Measurements from ENCODE around the gene LUC7L3. TPM values are rescaled to one million over a fixed set of nuclear protein-coding genes. Genes with fewer than 3 reads are reported as not detected.

The LUC7L3 gene
- total and polyA plus RNA-seq, 2 of the 13 experiments (the other 11 are each of a cell fraction or from before 2014, with no cell fraction given): 108 to 120 TPM

DNA sequence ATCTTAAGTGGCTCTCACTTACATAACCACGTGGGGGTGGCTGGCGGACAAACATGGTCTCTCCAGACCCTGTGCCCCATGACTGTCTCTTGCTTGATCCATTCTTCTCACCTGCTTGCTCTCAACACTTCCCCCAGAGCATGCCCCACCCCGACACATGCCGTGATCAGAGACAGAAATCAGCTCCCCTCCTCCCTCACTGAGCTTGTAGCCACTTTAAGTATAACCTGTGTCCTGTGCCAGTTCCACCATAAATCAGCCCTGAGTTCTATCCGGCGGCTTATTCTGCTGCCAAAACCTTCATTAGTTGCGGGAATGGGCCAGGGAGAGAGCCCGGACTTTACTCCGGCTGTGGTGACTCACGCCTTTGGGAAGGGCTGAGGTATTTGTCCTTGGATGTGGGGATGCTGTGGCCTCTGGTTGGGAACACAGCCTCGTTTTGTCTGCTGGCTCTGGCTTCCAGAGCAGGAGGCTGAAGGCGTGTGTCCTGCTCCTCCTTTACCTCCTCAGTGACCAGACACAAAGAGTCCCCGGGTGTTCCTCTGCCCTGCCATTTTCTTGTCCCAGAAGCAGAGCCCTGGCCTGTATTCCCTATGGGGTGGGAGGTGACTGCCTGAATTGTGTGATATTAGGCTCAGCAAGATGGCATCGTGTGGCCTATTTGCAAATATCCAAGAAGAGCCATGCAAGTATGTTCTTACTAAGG lies 32.8 kb upstream of the LUC7L3 start (continued):
- TF ChIP-seq, protein P1, sequence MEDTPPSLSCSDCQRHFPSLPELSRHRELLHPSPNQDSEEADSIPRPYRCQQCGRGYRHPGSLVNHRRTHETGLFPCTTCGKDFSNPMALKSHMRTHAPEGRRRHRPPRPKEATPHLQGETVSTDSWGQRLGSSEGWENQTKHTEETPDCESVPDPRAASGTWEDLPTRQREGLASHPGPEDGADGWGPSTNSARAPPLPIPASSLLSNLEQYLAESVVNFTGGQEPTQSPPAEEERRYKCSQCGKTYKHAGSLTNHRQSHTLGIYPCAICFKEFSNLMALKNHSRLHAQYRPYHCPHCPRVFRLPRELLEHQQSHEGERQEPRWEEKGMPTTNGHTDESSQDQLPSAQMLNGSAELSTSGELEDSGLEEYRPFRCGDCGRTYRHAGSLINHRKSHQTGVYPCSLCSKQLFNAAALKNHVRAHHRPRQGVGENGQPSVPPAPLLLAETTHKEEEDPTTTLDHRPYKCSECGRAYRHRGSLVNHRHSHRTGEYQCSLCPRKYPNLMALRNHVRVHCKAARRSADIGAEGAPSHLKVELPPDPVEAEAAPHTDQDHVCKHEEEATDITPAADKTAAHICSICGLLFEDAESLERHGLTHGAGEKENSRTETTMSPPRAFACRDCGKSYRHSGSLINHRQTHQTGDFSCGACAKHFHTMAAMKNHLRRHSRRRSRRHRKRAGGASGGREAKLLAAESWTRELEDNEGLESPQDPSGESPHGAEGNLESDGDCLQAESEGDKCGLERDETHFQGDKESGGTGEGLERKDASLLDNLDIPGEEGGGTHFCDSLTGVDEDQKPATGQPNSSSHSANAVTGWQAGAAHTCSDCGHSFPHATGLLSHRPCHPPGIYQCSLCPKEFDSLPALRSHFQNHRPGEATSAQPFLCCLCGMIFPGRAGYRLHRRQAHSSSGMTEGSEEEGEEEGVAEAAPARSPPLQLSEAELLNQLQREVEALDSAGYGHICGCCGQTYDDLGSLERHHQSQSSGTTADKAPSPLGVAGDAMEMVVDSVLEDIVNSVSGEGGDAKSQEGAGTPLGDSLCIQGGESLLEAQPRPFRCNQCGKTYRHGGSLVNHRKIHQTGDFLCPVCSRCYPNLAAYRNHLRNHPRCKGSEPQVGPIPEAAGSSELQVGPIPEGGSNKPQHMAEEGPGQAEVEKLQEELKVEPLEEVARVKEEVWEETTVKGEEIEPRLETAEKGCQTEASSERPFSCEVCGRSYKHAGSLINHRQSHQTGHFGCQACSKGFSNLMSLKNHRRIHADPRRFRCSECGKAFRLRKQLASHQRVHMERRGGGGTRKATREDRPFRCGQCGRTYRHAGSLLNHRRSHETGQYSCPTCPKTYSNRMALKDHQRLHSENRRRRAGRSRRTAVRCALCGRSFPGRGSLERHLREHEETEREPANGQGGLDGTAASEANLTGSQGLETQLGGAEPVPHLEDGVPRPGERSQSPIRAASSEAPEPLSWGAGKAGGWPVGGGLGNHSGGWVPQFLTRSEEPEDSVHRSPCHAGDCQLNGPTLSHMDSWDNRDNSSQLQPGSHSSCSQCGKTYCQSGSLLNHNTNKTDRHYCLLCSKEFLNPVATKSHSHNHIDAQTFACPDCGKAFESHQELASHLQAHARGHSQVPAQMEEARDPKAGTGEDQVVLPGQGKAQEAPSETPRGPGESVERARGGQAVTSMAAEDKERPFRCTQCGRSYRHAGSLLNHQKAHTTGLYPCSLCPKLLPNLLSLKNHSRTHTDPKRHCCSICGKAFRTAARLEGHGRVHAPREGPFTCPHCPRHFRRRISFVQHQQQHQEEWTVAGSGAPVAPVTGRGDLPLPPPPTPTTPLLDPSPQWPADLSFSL (CRISPR knock-in tag; IDR thresholded peaks at IDR 0.05): no peak
- 0 out of 2 replicates have a peak, but pooled peaks have one; percentile 38 for TF ChIP-seq FOXJ3 (CRISPR knock-in tag; IDR thresholded peaks at IDR 0.05; ENCODE audit: borderline replicate concordance)
- peak; percentile 74 for TF ChIP-seq ARNTL (CRISPR knock-in tag; IDR thresholded peaks at IDR 0.05)
- TF ChIP-seq ZNF274 (CRISPR knock-in tag; IDR thresholded peaks at IDR 0.05): peak; percentile 88; the same call in 1 of the 2 replicates
- TF ChIP-seq PCBP1 (IDR thresholded peaks at IDR 0.05; ENCODE audit: borderline replicate concordance, low read depth, low read length): no peak
- TF ChIP-seq DZIP1 (CRISPR knock-in tag; IDR thresholded peaks at IDR 0.05): no peak
- 0 out of 2 replicates have a peak, but pooled peaks have one; percentile 47 for TF ChIP-seq CENPT (CRISPR knock-in tag; IDR thresholded peaks at IDR 0.05; ENCODE audit: low read depth)
- TF ChIP-seq ZNF235 (CRISPR knock-in tag; IDR thresholded peaks at IDR 0.05; ENCODE audit: borderline replicate concordance): no peak
- TF ChIP-seq NKX3-1 (CRISPR knock-in tag; IDR thresholded peaks at IDR 0.05): peak; percentile 70; the same call in 1 of the 2 replicates
- TF ChIP-seq CC2D1A (CRISPR knock-in tag; IDR thresholded peaks at IDR 0.05): no peak
- peak; percentile 85; the same call in 1 of the 2 replicates for TF ChIP-seq RFXAP (CRISPR knock-in tag; IDR thresholded peaks at IDR 0.05; ENCODE audit: borderline replicate concordance)
- TF ChIP-seq FOXC1 (CRISPR knock-in tag; IDR thresholded peaks at IDR 0.05; ENCODE audit: borderline replicate concordance): no peak; the same call in 1 of the 2 replicates
- TF ChIP-seq FOXO4 (CRISPR knock-in tag; conservative IDR thresholded peaks at IDR 0.05): no peak
